ENCODE results near the gene HPCAL1.

HPCAL1 gene

DNA sequence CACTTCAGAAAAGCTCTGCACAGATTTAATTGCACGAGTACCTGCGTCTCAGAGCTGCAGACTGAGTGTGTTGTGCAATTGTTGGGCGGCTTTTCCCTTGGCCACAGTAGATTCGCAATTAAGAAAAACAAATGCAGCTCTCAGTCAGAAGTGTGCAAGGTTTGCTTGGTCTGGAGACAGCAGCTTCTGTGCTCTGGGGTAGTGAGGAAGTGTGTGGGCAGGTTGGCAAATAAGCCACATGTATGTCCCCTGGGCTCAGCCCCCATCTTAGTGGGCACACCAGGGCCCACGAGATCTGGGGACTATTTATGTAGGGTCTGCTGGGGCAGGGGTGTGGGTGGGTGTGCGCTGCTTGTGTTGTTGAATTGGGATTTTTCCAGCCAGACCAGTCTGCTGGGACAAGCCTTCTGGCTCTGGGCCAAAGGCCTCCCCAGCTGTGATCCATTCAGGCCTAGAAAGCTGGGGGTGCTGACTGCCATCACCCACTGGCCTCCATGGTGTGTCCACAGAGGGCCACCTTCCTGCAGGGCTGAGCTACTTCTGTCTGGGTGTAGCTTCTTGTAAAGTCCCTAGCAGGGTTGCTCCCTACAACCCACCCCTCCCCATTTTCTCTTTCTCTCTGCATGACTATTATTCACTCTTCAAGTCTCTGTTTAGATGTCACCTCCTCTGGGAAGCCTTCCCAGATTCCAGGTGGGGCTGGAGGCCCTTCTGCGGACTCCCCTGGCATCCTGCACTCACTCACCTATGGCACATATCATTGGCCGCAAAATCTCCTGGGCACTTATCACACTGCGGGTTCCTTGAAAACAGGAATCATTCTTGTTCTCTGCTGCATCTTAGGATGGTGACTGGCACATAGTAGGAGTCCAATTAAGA, 77.6 kb downstream of the HPCAL1 start:
- DNase-seq (ENCODE audit: low read depth) = no peak
- no peak overlapping the region for H3K4me3 ChIP-seq (ENCODE audit: low read length)
- no peak for TF ChIP-seq CTCF (conservative IDR thresholded peaks at IDR 0.05; ENCODE audit: low read length)

DNA sequence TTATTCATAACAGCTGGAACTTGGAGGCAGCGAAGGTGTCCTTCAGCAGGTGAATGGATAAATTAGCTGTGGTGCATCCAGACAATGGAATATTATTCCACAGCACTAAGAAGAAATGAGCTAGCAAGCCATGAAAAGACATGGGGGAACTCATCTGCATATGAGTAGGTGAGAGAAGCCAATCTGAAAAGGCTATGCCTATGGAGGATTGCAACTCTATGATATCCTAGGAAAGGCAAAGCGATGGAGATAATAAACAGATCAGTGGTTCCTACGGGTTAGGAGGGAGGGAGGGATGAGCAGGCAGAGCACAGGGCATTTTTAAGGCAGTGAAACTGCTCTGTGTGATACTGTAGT, 79.3 kb downstream of the HPCAL1 start:
- TF ChIP-seq CTCF (conservative IDR thresholded peaks at IDR 0.05; ENCODE audit: low read length) = no peak
- no peak overlapping the region for H3K4me3 ChIP-seq (ENCODE audit: low read length)

GRCh38 chr2:10382354-10383061, 79.8 kb downstream of the HPCAL1 start:
- no peak for DNase-seq (ENCODE audit: low read depth)
- no peak for TF ChIP-seq CTCF (conservative IDR thresholded peaks at IDR 0.05; ENCODE audit: low read length)
- H3K4me3 ChIP-seq (ENCODE audit: low read length) = no peak overlapping the region

More for the DNA sequence above, 79.3 kb downstream of the HPCAL1 start:
- no peak for DNase-seq (ENCODE audit: low read depth)

- DNase-seq (ENCODE audit: low read depth) = no peak
- H3K4me3 ChIP-seq (ENCODE audit: low read length) = no peak overlapping the region
- TF ChIP-seq CTCF (conservative IDR thresholded peaks at IDR 0.05; ENCODE audit: low read length) = no peak
Observed at GRCh38 chr2:10383960-10384734, 81.4 kb downstream of the HPCAL1 start.

GRCh38 chr2:10385501-10385900, 82.8 kb downstream of the HPCAL1 start:
- DNase-seq (ENCODE audit: low read depth) = peak; percentile 45
- no peak overlapping the region for H3K4me3 ChIP-seq (ENCODE audit: low read length)
- TF ChIP-seq CTCF (conservative IDR thresholded peaks at IDR 0.05; ENCODE audit: low read length) = 0 out of 2 replicates have a peak, but pooled peaks have one; percentile 21

GRCh38 chr2:10385933-10386773, 83.4 kb downstream of the HPCAL1 start:
- H3K4me3 ChIP-seq (ENCODE audit: low read length) = no peak overlapping the region
- no peak for TF ChIP-seq CTCF (conservative IDR thresholded peaks at IDR 0.05; ENCODE audit: low read length)
- peak; percentile 54 for DNase-seq (ENCODE audit: low read depth)

All from AG10803 (cell line).